Activated T-cell treated with anti-CD3 and anti-CD28 coated beads for 48 hours (primary cell): ENCODE data around the gene AK9.
"Not testable (repeated sequence)": the region's sequence is repeated elsewhere in the genome, so short reads cannot be mapped to it uniquely, and the experiment has no call there.

Source experiments
- DNase-seq: peaks from one replicate; pipeline ENCODE4 v3.0.0-alpha.2; 2020; ENCODE audit warnings: low read depth

The AK9 gene

DNA sequence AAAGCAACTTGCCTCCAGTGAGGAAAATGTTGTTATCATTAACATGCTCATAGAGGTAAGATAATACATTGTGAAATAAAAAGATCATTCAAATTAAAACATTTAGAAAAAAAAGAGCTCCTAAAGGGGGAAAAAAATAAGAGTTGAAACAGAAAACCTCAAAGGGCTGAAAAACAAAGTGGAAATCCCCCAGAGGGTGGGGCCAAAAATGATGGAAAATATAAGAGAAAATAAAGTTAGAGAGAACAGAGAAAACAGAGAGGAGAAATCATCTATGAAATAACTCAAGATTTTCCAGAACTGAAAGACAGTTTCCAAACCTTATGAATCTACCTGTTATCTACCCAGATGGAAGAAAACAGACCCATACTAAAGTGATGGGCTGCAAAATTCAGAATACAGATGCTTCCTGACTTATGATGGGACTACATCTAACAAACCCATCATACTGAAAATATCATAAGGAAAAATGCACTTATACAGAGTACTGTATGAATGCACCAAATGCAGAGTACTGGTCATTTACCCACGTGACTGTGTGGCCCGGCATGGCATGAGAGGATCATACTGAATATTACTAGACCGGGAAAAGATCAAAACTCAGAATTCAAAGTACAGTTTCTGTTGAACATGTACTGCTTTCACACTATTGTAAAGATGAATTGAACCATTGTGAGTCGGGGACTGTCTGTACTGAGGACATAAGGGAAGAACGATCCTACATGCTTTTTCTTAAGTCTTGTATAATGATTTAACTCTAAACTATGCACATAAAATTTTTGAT, 212.0 kb downstream of the AK9 start:
- DNase-seq = no peak

DNA sequence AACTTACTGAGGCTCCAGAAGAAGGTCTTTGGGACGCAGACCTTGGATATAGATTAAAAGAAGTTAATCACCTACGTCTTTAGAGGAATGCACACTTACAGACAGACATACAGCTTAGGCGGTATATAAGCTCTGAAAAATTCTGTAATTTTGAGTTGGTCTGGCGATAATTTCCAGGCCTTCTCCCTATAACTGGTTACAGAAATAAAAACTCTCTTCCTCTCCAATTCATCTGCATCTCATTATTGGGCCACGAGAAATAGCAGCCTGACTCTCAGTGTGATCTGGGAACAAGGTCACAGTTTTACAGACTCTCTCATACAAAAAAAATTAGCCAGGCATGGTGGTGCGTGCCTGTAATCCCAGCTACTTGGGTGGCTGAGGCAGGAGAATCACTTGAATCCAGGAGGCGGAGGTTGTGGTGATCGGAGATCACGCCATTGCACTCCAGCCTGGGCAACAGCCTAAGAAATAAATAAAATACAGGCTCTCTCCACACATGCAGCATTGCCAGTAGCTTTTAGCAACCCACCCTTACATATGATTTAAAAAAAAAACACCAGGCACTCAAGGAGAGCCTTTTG, 212.7 kb downstream of the AK9 start:
- no peak for DNase-seq

GRCh38 chr6:109477725-109478124, 213.3 kb downstream of the AK9 start:
- DNase-seq = no peak

- no peak for DNase-seq
Observed at GRCh38 chr6:109477184-109477583, 213.8 kb downstream of the AK9 start.

GRCh38 chr6:109475625-109476024, 215.4 kb downstream of the AK9 start:
- no peak for DNase-seq

DNA sequence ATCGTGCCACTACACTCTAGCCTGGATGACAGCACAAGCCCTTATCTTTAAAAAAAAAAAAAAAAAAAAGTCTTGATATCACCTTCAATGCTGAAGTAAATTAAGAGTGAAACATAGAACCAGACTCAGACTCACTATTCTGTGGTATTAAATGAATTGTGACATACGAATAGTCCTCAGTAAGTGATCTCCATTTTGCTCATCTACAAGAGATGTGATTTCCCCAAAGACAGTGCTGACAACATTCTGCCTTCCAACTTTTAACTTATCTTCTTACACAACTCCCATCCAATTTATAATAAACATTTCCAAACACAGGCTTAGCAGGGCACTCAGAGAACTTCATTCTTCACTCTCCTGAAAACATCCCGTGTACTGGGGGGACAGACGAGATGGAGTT, 216.0 kb downstream of the AK9 start:
- no peak for DNase-seq

DNA sequence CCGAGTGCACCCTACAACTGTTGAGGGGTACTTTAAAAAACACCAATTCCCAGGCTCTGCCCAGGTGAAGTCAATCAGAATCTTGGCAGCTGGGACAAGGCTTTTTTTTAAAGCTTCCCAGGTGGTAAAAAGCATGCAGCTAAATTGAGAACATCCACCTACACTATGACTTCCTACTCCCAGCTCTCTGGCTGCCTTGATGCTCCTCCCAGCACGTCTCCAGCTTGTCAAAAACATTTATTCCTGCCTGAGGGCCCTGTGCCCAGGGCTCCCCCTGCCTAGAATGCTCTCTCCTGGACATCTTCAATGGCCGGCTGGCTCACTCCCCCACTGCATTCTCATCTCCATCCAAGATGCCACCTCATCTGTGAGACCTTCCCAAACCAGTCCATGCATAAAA, 217.9 kb downstream of the AK9 start:
- no peak for DNase-seq

GRCh38 chr6:109472132-109472995, 218.6 kb downstream of the AK9 start:
- DNase-seq = no peak

- DNase-seq = no peak
Observed at GRCh38 chr6:109471105-109471810, 219.7 kb downstream of the AK9 start.

DNA sequence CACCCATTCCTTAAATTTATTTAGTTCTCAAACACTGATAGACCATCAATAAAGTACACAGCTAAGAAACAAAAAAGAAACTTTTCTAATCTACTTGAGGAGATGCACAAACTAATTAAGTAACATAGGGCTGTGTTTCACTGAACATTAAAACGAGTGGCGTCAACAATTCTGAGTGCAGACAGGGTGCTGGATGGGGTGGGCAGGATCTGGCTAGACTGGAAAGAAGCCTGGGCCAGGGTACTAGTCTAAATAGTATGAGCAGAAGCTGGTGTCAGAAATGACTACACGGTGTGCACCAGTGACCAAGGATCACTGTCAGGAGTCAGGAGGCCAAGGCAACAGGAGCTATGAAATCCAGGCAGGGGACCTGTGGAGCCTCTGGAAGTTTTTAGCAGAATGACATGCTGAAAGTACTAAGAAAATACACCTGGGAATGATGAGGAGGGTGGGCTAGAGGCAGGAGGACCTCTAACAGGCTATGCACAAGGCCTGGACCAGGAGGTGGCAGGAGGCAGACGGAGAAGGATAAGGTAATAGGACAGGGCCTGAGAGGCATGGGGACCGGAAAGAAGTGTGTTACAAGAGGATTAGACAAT, 221.3 kb downstream of the AK9 start:
- DNase-seq = no peak

DNA sequence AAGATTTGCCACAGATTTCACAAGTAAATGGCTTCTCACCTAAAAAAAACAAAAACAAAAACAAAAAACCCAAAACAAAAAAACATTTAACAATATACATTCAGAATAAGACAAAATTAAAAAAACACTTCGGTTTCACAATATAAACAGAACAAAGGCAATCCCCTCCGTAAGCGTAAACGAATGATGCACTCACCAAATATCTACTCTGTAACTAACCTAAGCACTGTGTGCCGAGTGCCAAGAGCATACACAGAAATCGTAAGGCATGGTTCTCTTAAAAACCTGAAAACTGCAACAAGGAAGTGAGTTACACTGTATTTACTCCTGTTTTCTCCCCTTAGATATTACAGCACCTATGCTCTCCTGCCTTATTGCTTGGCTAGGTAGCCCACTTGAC, 223.3 kb downstream of the AK9 start:
- no peak for DNase-seq

GRCh38 chr6:109466212-109466923, 224.6 kb downstream of the AK9 start:
- DNase-seq = no peak

- no peak for DNase-seq
Observed at GRCh38 chr6:109465772-109466171, 225.2 kb downstream of the AK9 start.

- no peak for DNase-seq
Observed at GRCh38 chr6:109461733-109462526, 229.1 kb downstream of the AK9 start.

- DNase-seq = not testable (repeated sequence)
Observed at GRCh38 chr6:109461205-109461604, 229.8 kb downstream of the AK9 start.

- DNase-seq = no peak
Observed at GRCh38 chr6:109460161-109460829, 230.7 kb downstream of the AK9 start.

DNA sequence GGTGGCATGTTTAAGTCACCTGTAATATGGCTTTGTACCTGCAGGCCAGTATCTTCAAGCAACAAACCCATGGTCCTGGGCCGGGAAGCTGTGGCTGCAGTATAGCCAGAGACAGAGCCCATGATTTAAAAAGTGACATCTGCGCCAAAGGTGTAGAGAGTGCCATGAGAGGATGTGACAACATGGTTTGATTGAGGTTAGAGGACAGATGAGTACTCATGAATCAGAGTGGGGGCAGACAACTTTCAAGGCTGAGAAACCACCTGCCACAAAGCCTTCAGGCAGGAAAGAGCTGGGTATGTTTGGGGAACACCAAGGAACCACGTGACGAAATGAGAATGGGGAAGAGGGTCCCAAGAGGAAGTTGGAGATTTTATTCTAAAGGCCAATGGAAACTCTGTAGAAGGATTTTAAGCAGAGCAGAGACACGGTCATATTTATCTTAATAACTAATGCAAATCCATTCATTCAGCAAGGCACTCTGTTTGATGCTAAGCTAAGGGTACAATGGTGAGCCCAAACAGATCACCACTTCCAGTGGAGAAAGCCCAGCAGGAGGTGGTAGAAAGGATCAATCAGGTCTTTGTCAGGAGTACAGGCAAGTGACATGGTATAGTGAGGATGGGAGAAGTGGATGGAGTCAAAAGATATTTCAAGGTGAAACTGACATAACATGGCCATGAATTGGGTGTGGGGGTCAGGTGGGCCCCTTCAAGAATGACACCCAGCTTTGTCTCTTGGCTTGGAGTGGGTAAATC, 232.0 kb downstream of the AK9 start:
- no peak for DNase-seq

- DNase-seq = no peak
Observed at GRCh38 chr6:109457562-109457996, 233.4 kb downstream of the AK9 start.
